Adipose tissue (tissue), 3 donors: ENCODE data around the gene TMCC1. TPM values are rescaled to one million over a fixed set of nuclear protein-coding genes. Genes with fewer than 3 reads are reported as not detected.
"Not testable (repeated sequence)": the region's sequence is repeated elsewhere in the genome, so short reads cannot be mapped to it uniquely, and the experiment has no call there.

ENCODE experiments used
- H3K27ac ChIP-seq: one replicate; pipeline ENCODE4 v1.5.1; 2013; ENCODE audit warnings: low read depth, low read length
- WGBS, 3 donors: extraction: QIAGEN DNeasy Blood & Tissue Kit; methylation state at CpG; one replicate each; pipeline ENCODE4 v1.1.7; 2013; 5-methylcytosine and 5-hydroxymethylcytosine counted together
- polyA plus RNA-seq, 3 donors: library from polyadenylated mRNA; stranded (reverse); fragments of 200-250 nt; gene quantifications; one replicate each; pipeline ENCODE4 v1.2.3, GENCODE V29; 2013
- donor health status: healthy with polysubstance abuse.
- donor health status: Bipolar disorder and iron deficiency.
- donor health status: healthy.

TMCC1 gene
- polyA plus RNA-seq, 3 donors: 5.3 to 11.0 (median 9.2) TPM

DNA sequence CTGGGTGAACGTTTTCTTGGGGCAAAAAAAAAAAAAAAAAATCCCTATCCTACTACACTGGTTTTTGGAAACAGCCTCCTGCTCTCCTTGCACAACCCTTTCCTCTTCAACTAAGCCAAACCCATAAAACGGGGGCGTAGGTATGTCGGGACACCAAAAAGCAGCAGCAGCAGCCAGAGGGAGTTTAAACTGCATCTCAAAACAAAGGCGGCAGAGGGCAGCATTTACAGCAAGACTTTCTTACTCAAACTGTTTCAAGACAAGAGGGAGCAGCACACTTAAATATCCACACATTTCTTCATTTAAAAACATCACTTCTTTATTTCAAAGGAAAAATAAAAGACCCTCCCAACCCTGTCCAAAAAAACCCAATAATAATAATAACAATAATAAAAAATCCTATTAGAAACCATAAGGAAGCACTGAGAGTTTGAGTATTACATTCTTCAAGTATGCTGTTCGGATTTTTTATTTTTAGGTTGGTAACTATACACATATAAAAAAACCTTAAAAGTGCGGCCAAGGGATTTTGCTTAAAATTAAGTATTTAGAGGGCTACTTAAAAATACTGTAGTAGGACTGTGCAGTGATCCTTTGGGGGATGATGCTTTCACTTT is 243.1 kb downstream of the TMCC1 start:
- WGBS, 3 donors: 28 to 41% (median 31%) methylated on average over 7 of the region's 7 CpGs
- H3K27ac ChIP-seq: no peak overlapping the region

DNA sequence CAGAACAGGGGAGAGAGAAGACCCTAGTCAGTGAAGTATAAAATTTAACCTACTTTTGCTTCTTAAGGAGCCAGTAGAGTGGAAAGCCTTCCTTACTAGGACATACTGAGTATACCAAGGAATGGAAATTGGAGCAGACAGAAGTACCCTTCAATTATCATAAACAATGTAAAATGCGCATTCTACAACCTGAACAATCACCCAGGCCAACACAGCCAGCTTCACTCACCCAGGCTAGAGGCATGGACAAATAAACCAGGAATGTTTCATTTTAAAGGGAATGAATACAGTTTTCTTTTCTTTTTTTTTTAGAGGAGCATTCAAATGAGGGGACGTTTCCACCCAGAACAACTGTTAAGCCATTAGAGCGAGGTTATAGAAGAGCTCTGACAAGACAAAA is 245.1 kb downstream of the TMCC1 start:
- no peak overlapping the region for H3K27ac ChIP-seq
- WGBS, 3 donors: 85 to 94% (median 86%) methylated on average over 3 of the region's 3 CpGs

DNA sequence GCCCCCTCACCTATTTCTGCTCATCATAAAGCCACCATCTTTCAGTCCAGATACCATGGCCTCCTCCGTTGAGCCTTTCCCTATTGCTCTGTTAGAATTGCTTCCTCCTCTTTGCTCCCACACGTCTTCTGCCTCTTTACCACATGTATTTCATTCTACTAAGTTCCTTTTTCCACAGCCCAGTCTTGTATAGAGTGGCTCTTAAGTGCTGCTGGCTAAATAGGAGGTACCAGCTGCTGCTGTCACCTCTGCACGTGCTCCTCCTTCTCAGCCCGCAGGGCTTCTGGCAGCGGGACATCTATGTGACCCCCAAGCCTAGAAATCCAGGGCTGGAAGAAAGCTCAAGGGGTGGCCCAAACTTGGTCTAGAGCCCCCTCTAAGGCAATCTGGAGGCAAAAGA is 248.2 kb downstream of the TMCC1 start:
- 45 to 76% (median 55%) methylated on average over 5 of the region's 5 CpGs for WGBS, 3 donors
- H3K27ac ChIP-seq: no peak overlapping the region

DNA sequence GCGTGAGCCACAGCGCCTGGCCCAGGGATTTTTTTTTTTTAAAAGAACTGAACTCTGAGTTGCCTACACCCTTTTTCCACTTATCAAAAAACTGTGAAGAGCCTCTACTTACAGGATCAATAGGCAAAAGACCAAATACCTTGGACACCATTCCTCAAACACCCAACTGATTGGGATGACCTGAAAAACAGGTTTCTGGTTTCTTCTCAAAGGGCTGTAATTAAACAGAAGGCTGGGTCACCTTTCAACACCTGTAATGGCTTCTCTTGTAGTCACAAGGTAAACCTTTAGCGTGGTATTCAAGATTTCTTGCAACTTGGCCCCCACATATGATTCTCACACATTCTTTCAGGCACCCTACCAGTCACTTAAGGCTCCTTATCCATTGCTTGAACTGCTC is 248.7 kb downstream of the TMCC1 start:
- WGBS, 3 donors: 70 to 97% (median 95%) methylated on average over 3 of the region's 3 CpGs

DNA sequence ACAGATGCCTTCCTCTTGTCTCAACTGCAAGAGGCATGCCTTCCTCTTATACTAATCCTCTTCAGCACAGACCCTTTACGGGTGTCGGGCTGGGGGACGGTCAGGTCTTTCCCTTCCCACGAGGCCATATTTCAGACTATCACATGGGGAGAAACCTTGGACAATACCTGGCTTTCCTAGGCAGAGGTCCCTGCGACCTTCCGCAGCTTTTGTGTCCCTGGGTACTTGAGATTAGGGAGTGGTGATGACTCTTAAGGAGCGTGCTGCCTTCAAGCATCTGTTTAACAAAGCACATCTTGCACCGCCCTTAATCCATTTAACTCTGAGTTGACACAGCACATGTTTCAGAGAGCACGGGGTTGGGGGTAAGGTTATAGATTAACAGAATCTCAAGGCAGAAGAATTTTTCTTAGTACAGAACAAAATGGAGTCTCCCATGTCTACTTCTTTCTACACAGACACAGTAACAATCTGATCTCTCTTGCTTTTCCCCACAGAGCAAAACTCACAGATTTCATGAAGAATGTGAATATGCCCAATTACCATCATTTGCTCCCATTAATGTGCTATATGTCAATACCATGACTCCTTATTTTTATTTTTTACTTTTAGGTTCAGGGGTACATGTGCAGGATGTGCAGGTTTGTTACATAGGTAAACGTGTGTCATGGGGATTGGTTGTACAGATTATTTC is 251.8 kb downstream of the TMCC1 start:
- not testable (repeated sequence) for H3K27ac ChIP-seq
- WGBS, 3 donors: 29 to 70% (median 67%) methylated on average over 5 to 9 of the region's 10 CpGs

More for the DNA sequence above, 248.7 kb downstream of the TMCC1 start:
- no peak overlapping the region for H3K27ac ChIP-seq

DNA sequence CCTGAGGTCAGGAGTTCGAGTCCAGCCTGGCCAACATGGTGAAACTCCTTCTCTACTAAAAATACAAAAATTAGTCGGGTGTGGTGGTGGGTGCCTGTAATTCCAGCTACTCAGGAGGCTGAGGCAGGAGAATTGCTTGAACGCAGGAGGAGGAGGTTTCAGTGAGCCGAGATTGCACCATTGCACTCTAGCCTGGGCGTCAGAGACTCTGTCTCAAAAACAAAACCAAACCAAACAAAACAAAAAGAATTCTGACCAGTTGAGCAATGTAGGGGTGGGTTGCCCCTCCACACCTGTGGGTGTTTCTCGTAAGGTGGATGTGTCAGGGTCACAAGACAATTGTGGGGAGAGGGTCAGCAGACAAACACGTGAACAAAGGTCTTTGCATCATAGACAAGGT is 252.5 kb downstream of the TMCC1 start:
- H3K27ac ChIP-seq: not testable (repeated sequence)
- 87 to 90% (median 89%) methylated on average over 6 to 7 of the region's 7 CpGs for WGBS, 3 donors

DNA sequence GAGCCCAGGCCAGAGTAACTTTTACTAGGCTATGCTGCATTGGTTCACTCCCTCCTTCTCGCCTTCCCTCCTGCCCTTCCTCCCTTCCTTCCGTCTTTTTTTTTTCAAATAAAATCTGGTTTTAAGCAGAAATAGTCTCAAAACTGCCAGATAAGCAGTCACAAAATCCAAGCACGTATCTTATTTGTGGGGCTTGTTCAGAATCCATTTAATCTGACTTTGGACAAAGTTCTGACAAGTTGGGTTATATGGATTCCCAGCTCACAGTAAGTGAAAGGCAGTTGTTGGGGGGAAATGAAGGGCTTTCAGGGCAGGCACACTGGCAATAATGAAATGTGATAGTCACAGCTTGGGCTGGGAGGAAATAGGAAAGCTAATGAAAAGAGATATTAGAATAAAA is 255.0 kb downstream of the TMCC1 start:
- WGBS, 3 donors: 60 to 90% (median 64%) methylated on average over 3 of the region's 3 CpGs
- no peak overlapping the region for H3K27ac ChIP-seq

DNA sequence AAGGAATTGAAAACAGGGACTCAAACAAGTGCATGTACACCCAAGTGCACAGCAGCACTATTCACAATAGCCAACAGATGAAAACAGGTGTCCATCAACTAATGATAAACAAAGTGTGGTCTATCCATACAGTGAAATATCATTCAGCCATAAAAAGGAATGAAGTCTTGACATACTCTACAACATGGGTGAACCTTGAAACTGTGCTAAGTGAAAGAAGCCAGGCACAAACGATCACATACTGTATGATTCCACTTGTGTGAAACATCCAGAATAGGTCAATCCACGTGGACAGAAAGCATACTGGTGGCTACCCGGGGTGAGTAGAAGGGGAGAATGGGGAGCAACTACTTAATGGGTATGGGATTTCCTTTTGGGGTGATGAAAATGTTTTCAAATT is 257.4 kb downstream of the TMCC1 start:
- WGBS, 3 donors: 85 to 96% (median 90%) methylated on average over 3 of the region's 3 CpGs

DNA sequence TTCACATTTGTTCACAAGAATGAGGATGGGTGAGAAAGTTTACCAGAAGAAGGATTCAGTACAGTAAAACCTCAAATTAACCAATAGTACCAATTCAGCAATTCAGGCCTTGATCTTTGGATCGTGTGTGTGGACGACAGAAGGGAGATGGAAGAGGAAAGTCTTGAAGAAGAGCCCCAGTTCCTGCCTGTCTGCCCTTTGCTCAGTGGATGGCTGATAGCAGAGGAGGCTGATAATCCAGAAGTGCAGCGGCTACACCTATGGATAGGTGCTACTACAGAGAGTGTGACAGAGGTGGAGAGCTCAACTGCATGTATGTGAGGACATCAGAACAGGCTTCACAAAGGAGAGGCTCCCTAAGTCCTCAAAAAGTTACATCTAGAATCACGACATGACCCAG is 257.9 kb downstream of the TMCC1 start:
- 90 to 95% (median 92%) methylated on average over 4 of the region's 4 CpGs for WGBS, 3 donors
- H3K27ac ChIP-seq: no peak overlapping the region

More for the DNA sequence above, 257.4 kb downstream of the TMCC1 start:
- H3K27ac ChIP-seq: no peak overlapping the region

DNA sequence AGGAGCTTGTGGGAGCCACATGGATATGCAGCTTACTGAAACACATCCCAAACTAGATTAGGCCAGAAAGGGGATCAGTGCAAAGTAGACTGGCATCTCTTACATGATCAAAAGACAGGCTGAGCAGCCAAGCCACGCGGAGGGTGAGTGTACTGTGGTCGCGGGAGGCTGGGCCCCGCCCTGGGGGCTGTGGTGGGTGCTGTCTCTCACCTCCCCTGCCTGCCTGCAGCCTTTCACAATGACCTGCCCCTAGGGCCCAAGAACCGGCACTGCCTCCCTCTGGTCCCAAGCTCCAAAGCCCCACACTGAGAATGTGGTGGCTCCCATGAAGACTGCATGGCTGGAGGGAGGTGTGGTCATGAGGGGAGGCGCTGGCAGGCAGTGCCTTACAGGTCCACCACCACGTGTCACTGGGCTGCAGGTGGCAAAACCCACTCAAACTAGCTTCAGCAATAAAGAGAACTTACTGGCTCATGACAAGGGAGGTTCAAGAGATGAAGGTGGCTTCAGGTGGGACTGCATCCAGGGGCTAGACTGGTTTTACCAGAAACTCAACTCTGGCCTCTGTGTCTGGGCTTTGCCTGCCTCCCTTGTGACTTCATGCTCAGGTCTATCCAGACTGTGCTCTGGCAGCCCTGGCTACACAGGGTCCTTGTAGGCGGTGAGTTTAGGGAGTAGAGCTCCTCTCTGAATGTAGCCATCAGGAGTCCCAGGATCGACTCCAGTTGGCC is 259.6 kb downstream of the TMCC1 start:
- whole genome bisulfite sequencing, 3 donors: 65 to 87% (median 85%) methylated on average over 10 of the region's 10 CpGs
- no peak overlapping the region for H3K27ac ChIP-seq

DNA sequence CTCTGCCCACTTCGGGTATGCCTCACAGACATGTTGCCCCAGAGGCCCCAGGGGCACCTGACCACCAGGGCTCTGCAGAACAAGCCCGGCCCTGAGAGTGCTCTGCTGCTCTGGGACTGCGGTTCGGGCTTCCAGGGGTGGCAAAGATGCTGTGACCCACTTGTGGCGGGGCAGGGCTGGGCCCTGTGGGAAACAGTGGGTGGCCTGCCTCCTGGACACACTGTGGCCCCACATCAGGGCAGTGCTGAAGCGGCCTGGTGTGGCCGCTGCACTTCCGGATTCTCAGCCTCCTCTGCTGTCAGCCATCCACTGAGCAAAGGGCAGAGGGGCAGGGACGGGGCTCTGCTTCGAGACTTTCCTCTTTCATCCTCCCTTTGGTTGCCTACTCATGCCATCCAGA is 260.5 kb downstream of the TMCC1 start:
- no peak overlapping the region for H3K27ac ChIP-seq
- WGBS, 3 donors: 85 to 95% (median 95%) methylated on average over 9 to 10 of the region's 10 CpGs

DNA sequence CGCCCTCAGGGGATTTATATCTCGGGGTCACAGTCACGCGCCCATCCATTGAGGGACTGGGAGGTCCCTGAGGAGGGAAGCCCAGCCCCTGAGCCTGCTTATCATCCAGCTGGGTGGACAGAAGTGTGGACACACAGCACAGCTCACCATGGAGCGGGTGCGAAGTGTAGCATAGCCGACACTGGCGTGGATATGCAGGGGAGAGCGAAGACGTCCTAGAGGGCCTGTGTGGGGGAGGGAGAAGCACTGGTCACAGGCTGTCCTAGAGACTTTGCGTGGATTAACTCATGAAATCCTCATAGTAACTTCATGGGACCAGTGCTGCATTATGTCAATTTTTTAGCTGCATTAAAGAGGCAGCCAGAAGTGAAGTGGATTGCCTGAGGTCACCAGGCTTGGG is 261.0 kb downstream of the TMCC1 start:
- 85 to 91% (median 90%) methylated on average over 11 of the region's 11 CpGs for WGBS, 3 donors

DNA sequence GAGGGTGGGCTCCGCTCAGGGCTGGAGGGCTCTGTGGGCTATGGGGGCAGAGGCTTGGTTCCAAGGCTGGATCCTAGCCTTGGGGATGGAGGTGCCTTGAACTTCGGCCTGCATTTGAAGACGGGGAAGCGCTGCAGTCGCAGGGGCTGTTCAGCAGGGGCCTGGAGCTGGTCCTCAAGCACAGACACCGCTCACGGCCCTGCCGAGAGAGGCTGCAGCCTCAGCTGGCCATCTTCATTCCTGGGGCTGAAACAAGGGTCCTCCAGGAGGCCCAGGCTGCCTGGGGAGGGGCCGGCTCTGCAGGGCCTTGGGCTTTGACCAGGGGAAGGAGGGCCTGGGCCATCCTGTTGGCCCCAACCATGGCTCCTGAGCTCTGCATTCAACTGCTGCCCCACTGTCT is 261.5 kb downstream of the TMCC1 start:
- H3K27ac ChIP-seq: no peak overlapping the region
- WGBS, 3 donors: 73 to 88% (median 85%) methylated on average over 8 to 9 of the region's 9 CpGs

More for the DNA sequence above, 261.0 kb downstream of the TMCC1 start:
- H3K27ac ChIP-seq: no peak overlapping the region

DNA sequence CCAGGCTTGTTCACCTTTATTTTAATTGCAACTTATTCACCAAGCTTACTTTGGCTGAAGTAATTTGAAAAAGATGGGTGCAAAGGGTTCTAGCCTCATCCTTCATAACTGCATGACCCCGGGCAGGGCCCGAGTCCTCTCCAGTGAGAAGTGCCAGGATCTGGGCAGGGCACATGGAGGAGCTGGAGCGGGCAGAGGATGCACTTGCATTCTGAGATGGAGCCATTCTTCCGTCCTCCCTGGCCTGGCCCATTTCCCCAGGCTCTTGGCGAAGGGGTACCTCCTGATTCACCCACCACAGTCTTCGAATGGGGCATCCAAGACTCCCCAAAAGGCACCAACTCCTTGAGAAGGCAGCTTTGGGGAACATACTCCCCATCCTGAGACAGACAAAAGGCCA is 264.5 kb downstream of the TMCC1 start:
- no peak overlapping the region for H3K27ac ChIP-seq
- 79 to 85% (median 82%) methylated on average over 6 of the region's 6 CpGs for WGBS, 3 donors

DNA sequence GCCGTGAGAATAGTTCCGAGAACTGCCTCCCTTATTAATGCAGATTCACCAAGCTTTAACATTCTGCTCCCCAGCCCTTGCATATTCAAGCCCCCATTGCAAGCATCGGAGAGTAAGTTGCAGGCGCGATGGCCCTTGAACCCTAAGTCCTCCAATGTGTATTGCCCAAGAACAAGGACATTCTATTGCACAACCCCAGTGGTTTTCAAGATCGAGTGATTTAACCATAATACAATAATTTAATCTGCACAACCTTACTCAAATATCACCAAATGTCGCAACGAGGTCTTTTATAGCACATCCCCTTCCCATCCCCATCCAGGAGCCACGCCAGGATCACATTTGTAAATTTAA is 265.4 kb downstream of the TMCC1 start:
- 10 to 19% (median 12%) methylated on average over 9 of the region's 9 CpGs for WGBS, 3 donors
- H3K27ac ChIP-seq: no peak overlapping the region

DNA sequence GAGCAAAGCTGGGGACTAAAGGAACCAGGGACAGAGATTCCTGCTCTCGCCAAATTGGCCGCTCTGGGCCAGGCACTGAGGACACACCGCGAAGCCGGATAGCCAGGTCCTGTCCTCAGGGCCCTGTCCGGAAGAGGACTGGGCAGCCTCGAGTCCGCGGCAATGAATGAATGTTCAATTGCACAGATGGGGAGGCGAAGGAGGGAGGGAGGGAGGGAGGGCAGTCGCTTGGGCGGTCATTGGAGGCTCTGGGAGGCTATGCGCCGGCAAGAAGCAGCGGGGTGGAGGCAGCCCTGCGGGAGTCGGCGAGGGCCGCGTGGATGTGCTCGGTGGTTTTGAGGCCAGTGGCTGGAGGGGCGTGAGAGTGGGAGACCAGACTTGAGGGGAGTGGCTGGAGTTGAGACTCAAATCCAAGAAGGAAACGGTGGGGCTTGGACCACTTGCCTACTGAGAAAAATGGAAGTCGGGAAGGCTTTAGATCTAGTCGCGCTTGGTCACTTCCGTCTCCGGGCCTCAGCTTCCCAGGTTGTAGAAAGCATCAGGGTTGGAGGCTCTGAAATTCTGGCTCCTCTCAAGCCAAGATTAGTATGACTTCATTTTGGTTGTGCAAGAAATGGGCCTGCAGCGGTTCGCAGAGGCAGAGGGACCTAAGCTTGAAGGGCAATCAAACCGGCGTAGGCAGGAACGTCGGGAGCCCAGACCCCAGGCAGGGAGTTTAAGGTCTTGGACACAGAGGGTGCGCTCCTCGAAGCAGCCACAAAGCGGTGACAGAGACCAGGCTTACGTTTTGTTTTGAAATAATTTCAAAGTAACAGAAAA is 266.0 kb downstream of the TMCC1 start:
- WGBS, 3 donors: 1 to 3% (median 1%) methylated on average over 36 to 38 of the region's 38 CpGs

DNA sequence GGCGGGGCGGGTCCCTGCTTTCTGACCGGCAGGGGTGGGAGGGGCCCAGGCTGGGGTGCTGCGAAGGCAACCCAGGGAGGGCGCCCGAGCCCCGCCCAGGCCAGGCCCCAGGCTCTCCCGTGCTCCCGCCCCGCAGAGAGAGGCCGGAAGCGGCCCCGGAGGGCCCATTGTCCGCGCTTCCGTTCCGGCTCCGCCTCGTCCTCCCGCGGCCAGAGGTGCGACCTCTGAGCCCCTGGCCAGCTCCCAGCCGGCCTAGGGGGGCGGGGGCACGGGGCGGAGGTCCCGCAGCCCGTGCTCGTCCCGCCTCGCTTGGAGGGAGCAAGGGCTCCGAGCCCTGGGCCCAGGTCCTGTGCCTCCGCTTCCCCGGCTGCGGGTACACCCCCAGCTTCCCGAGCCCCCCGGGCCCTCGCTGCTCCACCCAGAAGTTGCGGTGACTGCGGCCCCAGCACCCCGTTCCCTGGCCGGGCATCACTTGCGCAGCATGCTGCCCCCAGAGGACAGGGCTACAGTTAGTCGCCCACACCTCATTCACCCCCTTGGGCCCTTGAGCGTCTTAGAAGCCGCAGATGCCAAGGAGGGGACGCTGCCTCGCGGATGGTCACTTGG is 266.7 kb downstream of the TMCC1 start:
- 0 to 1% (median 1%) methylated on average over 36 to 49 of the region's 49 CpGs for WGBS, 3 donors
- peak overlapping the region; percentile 86 for H3K27ac ChIP-seq

More for the DNA sequence above, 266.0 kb downstream of the TMCC1 start:
- peak overlapping the region; percentile 86 for H3K27ac ChIP-seq
